SKM-1 (cell line): ENCODE data around the gene SOAT1.

ENCODE experiments used
- DNase-seq: peaks from one replicate; lab custom pipeline; 2025; ENCODE audit not compliant: unreplicated experiment; lab: John Stamatoyannopoulos, UW

SOAT1 gene

DNA sequence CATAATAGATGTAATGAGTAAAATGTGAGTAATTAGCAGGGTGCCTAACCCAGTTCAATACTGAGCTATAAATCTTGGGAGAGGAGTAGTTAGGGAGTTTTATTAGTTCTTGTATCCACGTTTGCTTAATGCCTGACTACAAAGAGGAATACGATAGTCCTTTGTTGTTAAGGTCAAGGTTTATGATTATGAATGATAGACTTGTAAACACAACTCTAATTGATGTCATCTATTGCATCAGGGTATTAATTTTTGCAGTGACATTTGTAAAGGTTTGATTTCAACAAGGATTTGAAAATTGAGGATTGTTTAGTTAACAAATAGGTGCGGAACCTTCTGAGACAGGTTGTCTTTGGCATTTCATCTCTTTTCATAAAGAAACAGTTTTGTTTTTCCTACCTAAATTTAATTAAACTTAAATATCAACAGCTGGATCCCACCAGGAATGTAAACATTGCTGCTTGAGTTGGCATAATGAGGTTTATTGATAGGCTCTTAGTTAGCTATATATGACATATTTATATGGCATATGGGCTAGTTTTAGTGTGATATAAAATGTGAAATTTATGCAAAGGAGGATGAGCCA, 9.7 kb downstream of the SOAT1 start:
- no peak for DNase-seq

- no peak for DNase-seq
Measured at GRCh38 chr1:179305450-179305849, 11.9 kb downstream of the SOAT1 start.

GRCh38 chr1:179310291-179310690, 16.7 kb downstream of the SOAT1 start:
- no peak for DNase-seq

DNA sequence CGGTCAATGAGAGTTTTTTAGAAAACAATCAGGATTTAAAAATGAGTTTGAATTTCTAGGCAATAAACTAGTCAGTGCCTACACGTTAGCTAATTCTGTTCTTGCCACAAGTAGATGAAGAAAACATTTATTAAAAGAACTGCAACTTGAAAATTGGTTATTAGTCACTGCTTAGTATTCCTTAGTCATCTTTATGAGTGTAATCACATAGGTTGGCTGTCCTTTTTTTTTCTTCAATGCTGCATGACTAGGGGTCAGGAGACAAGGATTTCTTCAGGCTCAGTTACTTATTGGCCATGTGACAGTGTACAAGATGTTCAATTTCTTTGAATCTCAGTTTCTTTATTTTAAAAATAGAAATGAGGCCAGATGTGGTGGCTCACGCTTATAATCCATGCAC, 17.1 kb downstream of the SOAT1 start:
- no peak for DNase-seq

- DNase-seq: no peak
Measured at GRCh38 chr1:179311149-179311700, 17.6 kb downstream of the SOAT1 start.

DNA sequence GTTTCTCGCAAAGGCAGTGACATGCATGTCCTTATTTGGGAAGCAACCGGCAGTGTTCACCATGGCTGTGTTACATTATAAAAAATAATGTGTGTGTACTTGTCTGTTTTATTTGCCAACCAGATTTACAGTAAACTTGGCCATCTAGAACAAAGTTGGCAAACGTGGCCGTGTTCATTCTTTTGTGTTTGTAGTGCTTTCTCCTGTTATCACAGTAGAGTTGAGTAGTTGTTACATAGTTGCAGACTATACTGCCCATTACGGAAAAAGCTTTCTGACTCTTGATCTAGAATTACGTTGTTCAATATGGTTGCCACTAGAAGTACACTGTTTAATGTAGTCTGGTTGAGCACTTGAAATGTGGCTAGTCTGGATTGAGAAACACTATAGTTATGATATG, 19.4 kb downstream of the SOAT1 start:
- no peak for DNase-seq

DNA sequence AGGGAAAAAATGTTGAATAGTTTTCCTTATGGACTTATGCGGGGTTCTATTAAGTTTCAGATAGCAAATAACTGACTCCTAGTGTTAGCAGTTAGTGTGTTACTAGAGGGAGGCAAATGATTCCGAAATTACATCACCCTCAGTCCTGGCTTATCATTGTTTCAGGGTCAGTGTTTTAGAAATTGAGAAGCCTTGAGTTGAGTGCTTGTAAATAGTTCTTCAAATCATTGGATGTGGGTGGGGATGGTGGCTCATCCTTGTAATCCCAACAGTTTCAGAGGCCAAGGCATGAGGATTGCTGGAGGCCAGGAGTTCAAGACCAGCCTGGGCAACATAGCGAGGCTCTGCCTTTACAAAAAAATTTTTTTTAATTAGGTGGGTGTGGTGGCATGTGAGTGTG, 21.3 kb downstream of the SOAT1 start:
- no peak for DNase-seq

DNA sequence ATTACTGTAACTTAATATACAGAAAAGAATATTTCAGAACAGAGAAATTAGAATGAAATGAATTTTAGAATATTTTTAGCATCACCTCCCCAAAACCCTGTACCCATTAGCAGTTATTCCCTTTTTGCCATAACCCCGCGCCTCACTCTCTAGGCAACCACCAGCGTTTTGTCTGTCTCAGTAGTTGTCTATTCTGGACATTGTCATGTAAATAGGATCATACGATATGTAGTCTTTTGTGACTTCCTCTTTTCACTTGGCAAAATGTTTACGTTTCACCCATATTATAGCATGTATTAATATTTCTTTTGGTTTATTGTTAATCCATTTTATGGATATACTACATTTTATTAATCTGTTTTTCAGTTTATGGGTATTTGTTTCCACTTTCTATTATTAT, 24.9 kb downstream of the SOAT1 start:
- no peak for DNase-seq

GRCh38 chr1:179321533-179322216, 28.1 kb downstream of the SOAT1 start:
- no peak for DNase-seq

GRCh38 chr1:179322557-179322956, 29.0 kb downstream of the SOAT1 start:
- DNase-seq: no peak

- no peak for DNase-seq
Measured at GRCh38 chr1:179323436-179323835, 29.8 kb downstream of the SOAT1 start.

GRCh38 chr1:179325836-179326235, 32.2 kb downstream of the SOAT1 start:
- no peak for DNase-seq

DNA sequence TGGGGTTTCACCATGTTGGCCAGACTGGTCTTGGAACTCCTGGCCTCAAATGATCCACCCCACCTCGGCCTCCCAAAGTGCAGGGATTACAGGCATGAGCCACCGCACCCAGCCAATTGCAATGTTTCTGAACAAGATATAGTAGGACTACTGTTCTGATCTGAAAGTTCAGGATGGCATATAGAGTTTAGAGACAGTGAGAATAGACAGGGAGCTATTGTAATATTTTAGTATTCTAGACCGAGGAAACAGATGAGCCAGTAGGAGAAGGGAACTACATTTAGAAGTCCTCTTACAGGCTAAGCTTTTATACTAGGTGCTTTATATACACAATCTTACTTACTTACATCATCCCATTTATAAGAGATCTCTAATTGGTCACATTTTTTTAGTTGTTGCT, 33.1 kb downstream of the SOAT1 start:
- DNase-seq: no peak

DNA sequence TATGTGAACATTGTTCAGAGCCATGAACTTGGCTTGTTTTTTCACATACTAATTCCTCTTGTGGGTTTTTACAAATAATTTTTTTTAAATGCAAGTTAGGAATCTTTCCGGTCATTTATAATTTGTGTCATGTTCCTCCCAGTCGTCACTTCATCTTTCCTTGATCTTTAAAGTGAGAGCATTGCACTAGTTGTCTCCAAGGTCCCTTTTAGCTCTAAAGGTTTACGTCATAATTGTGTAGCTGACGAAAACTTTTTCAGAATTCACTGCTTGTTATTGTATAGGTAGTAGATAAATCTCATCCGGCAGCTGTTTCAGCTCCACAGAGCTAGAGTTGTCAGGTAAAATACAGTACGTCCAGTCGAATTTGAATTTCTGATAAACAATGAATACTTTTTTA, 33.6 kb downstream of the SOAT1 start:
- DNase-seq: no peak

DNA sequence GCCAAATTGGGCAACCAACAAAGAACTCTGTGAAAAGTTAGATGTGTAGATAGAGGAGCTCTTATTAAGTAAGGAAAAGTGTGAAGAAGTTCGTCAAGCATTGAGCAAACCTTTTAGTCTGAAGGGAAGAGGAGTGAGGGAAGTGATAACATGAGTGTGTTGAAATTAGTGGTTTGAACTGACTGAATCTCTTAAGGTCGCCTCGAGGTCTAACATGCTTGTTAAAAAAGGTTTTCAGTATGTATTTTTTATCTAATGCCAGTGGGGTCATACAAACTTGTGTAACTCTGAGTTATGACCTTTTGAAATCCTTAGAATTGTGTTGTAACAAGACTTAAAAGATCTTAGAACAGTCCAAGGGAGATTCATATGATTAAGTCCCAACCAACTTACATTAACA, 34.1 kb downstream of the SOAT1 start:
- DNase-seq: peak; percentile 100

DNA sequence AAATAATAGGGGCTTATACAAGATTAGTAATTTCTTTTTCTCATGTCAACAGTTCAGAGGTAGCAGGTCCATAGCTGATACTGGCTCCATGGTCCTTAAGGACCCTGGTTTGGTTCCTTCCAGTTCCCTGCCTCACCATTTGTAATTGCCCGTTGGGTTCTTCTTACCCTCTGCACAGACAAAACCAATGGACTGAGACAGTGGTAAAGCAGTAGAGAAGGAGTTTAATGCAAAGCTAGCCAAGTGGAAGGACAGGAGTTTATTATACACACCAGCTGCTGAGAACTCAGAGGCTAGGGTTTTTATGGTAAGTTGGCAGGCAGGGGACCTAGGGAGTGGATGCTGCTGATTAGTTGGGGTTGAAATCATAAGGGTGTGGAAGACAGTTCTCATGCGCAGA, 36.3 kb downstream of the SOAT1 start:
- no peak for DNase-seq

- no peak for DNase-seq
Measured at GRCh38 chr1:179334440-179334839, 40.8 kb downstream of the SOAT1 start.

GRCh38 chr1:179337288-179337687, 43.7 kb downstream of the SOAT1 start:
- DNase-seq: no peak

DNA sequence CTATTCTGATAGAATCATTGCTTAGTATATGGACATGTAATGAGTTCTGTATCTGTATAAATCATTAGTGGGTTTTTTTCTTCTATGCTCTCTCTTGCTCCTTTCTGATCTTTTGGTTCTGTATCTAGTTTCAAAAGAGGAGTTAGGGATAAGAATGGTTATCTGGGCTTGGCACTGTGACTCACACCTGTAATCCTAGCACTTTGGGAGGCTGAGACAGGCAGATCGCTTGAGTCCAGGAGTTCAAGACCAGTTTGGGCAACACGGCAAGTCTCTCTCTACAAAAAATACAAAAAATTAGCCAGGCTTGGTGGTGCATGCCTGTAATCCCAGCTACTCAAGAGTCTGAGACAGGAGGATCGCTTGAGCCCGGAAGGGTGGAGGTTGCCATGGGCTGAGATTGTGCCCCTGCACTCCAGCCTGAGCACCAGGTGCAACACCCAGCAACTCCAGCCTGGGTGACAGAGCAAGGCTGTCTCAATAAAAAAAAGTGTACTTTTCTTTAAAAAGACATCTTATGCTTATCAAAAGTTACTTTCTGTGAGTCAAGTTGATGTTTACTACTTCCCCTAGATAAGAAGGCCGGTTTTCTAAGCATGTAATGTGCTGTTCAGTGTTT, 44.5 kb downstream of the SOAT1 start:
- DNase-seq: no peak

- DNase-seq: peak; percentile 12
Measured at GRCh38 chr1:179340918-179341317, 47.3 kb downstream of the SOAT1 start.

- DNase-seq: no peak
Measured at GRCh38 chr1:179341943-179342547, 48.4 kb downstream of the SOAT1 start.
